ENCODE measurements around the gene GAB3. TPM values are rescaled to one million over a fixed set of nuclear protein-coding genes. Genes with fewer than 3 reads are reported as not detected.

GAB3 gene
- total and polyA plus RNA-seq, 9 of the 15 experiments (the other 6 are each of a cell fraction or from before 2014, with no cell fraction given): 16.1 to 31.4 (median 20.2) TPM

GRCh38 chrX:154717824-154718223, 33.1 kb downstream of the GAB3 start:
- H3K4me1 ChIP-seq (replicated peaks in 1 of 2; ENCODE audit: control insufficient read depth in 2 of 2, insufficient read depth in 2 of 2, low read length in 2 of 2): peaks cover 20 to 28% of the 10 kb centered on the region in 2 experiments
- in situ Hi-C loops (cut with MboI) (no loop called here), intact Hi-C loops (cut with micrococcal nuclease) (loop anchor here (2.0 kb wide), 1 partner anchor 31 kb away; no protein-coding TSS in a partner anchor)
- no peak overlapping the region for H3K4me3 ChIP-seq
- peaks cover 51% of the 10 kb centered on the region for H3K79me2 ChIP-seq (ENCODE audit: control insufficient read depth, insufficient read depth, low read length)
- peaks cover 3% of the 10 kb centered on the region for H3K9me1 ChIP-seq (ENCODE audit: control insufficient read depth, insufficient read depth, low read length)
- peak overlapping the region; percentile 89 for H3K27ac ChIP-seq (ENCODE audit: extremely low read depth, low read depth, low read length)
- peak overlapping the region; percentile 60 to 61; a peak in 3 of 4 replicates for H3K9ac ChIP-seq (ENCODE audit: insufficient read depth in 1 of 2, low read depth in 2 of 2, low read length in 2 of 2)
- ChIA-PET POLR2A (interaction anchor here (0.5 to 1.0 kb wide), 4 partner anchors 20 to 317 kb away, joined by 3 to 4 read pairs (median 4); no protein-coding TSS in a partner anchor), CTCF (ENCODE audit: low intra/inter-chr PET ratio) (no interaction called here)
- 0 out of 2 replicates have a peak, but pooled peaks cover 8% of the 10 kb centered on the region for H4K20me1 ChIP-seq (replicated peaks; ENCODE audit: control insufficient read depth, insufficient read depth, low read length)
- no peaks in the 10 kb centered on the region for H3K9me3 ChIP-seq (replicated peaks; ENCODE audit: control insufficient read depth, insufficient read depth, low read depth, low read length)
- peaks cover 35% of the 10 kb centered on the region for H3K36me3 ChIP-seq (ENCODE audit: control insufficient read depth, insufficient read depth, low read length)
- 0% methylated on average over 7 of the region's 7 CpGs for WGBS (ENCODE audit: insufficient coverage, low coverage, missing lambda C conversion rate)
- FAIRE-seq (peak; percentile 92), DNase-seq (ENCODE audit: extremely low read depth in 1 of 4, low spot score in 3 of 4) (peak; percentile 51 to 89 (median 68)), ATAC-seq (peak; percentile 92)
- peak overlapping the region; percentile 71 for H3K4me2 ChIP-seq (ENCODE audit: insufficient read depth, low read length)
- H2AFZ ChIP-seq (ENCODE audit: low read depth, low read length): peak overlapping the region; percentile 74
- no peaks in the 10 kb centered on the region for H3K27me3 ChIP-seq (ENCODE audit: control insufficient read depth in 2 of 2, insufficient read depth in 2 of 2, low read length in 2 of 2)
- no TSS peak for BruUV-seq (replicated peaks)
- no peak for TF ChIP-seq THAP12 (CRISPR knock-in tag; IDR thresholded peaks at IDR 0.05)
- peak; percentile 62 for TF ChIP-seq E2F8 (IDR thresholded peaks at IDR 0.05; ENCODE audit: low read depth, partially characterized antibody)
- TF ChIP-seq ZNF277 (CRISPR knock-in tag; IDR thresholded peaks at IDR 0.05; ENCODE audit: borderline replicate concordance): no peak
- TF ChIP-seq NEUROD1 (IDR thresholded peaks at IDR 0.05; ENCODE audit: borderline replicate concordance, low read depth, low read length, partially characterized antibody): peak; percentile 54
- no peak for TF ChIP-seq ZNF282 (CRISPR knock-in tag; IDR thresholded peaks at IDR 0.05)
- TF ChIP-seq ARID1B (IDR thresholded peaks at IDR 0.05): peak; percentile 69
- TF ChIP-seq E2F6 (IDR thresholded peaks at IDR 0.05; ENCODE audit: borderline replicate concordance in 1 of 2, extremely low read depth in 1 of 2, insufficient read depth in 1 of 2, insufficient read length in 1 of 2, low read depth in 1 of 2, low read length in 1 of 2, poor library complexity in 1 of 2, severe bottlenecking in 1 of 2): peak in 1 of 2 experiments; percentile 45
- peak; percentile 63; the same call in 1 of the 2 replicates for TF ChIP-seq LEF1 (IDR thresholded peaks at IDR 0.05)
- no peak for TF ChIP-seq CSDE1 (IDR thresholded peaks at IDR 0.05)
- TF ChIP-seq GABPA (tag; conservative IDR thresholded peaks at IDR 0.05; ENCODE audit: low read depth): peak; percentile 89
- peak; percentile 88 for TF ChIP-seq ELF1 (tag; IDR thresholded peaks at IDR 0.05)
- TF ChIP-seq POLR2G (IDR thresholded peaks at IDR 0.05; ENCODE audit: low read depth, low read length): no peak

Data from K562 (cell line).